Aorta (tissue), 5 donors: ENCODE data around the gene TCF7L1. TPM values are rescaled to one million over a fixed set of nuclear protein-coding genes. Genes with fewer than 3 reads are reported as not detected.

Experiments used
- ATAC-seq: fragments of 200-7000 bp; cut with Tn5 transposase; one replicate; pipeline ENCODE4 v1.9.1; 2022; ENCODE audit warnings: moderate library complexity; ENCODE audit not compliant: low FRiP score
- DNase-seq, 2 donors: peaks; one replicate each; pipeline ENCODE4 v3.0.0-alpha.2; 2020
- H3K27ac ChIP-seq, 2 donors: one replicate each; pipeline ENCODE4 v1.5.1; 2013; ENCODE audit warnings: low read length in 2 of 2, mild to moderate bottlenecking in 2 of 2, moderate library complexity in 2 of 2, control low read depth in 1 of 2, inconsistent platforms in 1 of 2, low read depth in 1 of 2
- H3K27me3 ChIP-seq, 2 donors: one replicate each; pipeline ENCODE4 v1.6.1; 2013; ENCODE audit warnings: control low read depth in 1 of 2, low read length in 1 of 2, mild to moderate bottlenecking in 1 of 2, moderate library complexity in 1 of 2; ENCODE audit not compliant: insufficient read depth in 2 of 2, control insufficient read depth in 1 of 2
- H3K36me3 ChIP-seq, 2 donors: one replicate each; pipeline ENCODE4 v1.6.1; 2013; ENCODE audit warnings: control low read depth in 1 of 2, low read length in 1 of 2, mild to moderate bottlenecking in 1 of 2; ENCODE audit not compliant: insufficient read depth in 2 of 2, control insufficient read depth in 1 of 2
- H3K4me1 ChIP-seq, 2 donors: one replicate each; pipeline ENCODE4 v1.6.1; 2013; ENCODE audit warnings: low read length in 2 of 2, control low read depth in 1 of 2, mild to moderate bottlenecking in 1 of 2, moderate library complexity in 1 of 2; ENCODE audit not compliant: insufficient read depth in 2 of 2, control insufficient read depth in 1 of 2
- H3K4me3 ChIP-seq, 2 donors: one replicate each; pipeline ENCODE4 v1.5.1; 2013; ENCODE audit warnings: low read length in 2 of 2, control low read depth in 1 of 2, mild to moderate bottlenecking in 1 of 2
- H3K9me3 ChIP-seq: one replicate; pipeline ENCODE4 v1.6.1; 2013; ENCODE audit warnings: mild to moderate bottlenecking, low read length; ENCODE audit not compliant: control insufficient read depth
- WGBS, 2 donors: extraction: QIAGEN DNeasy Blood & Tissue Kit; methylation state at CpG; one replicate each; pipeline ENCODE4 v1.1.7; 2013; 5-methylcytosine and 5-hydroxymethylcytosine counted together
- intact Hi-C, 2 donors: fragments of 100-400 bp; cut with DNase I; formaldehyde crosslinking; loops; one replicate each; pipeline versions ENCODE4 v1.14.2 to v1.15.0; 2022
- polyA plus RNA-seq, 2 donors: library from polyadenylated mRNA; stranded (reverse); fragments of 200-250 nt; gene quantifications; one replicate each; pipeline ENCODE4 v1.2.3, GENCODE V29; 2013
- total RNA-seq, 2 donors: library from RNA; stranded (reverse); fragmentation: NEBNext Ultra II Directional; extraction: Animal tissue kit (Norgen Biotek cat#: 25700); gene quantifications; one replicate each; pipeline ENCODE4 v1.2.1, GENCODE V29; 2021
- donor health status: healthy with polysubstance abuse.
- donor health status: Bipolar disorder and iron deficiency.
- donor health status: DM: no; HTN: no; CAD: no.
- donor health status: DM: no; HTN: no; CAD: no.
- donor health status: DM: yes; HTN: yes; CAD: no.

Gene TCF7L1
- total and polyA plus RNA-seq, 4 donors = 14.1 to 39.5 (median 31.8) TPM

GRCh38 chr2:85242321-85242720 is 109.1 kb downstream of the TCF7L1 start:
- H3K27me3 ChIP-seq = no peaks in the 10 kb centered on the region
- DNase-seq = no peak
- no peak overlapping the region for H3K27ac ChIP-seq
- intact Hi-C loops = no loop called here
- no peaks in the 10 kb centered on the region for H3K36me3 ChIP-seq
- no peak overlapping the region for H3K4me3 ChIP-seq
- 91 to 93% methylated on average over 7 of the region's 7 CpGs for WGBS, 2 donors
- ATAC-seq = no peak
- H3K4me1 ChIP-seq = no peaks in the 10 kb centered on the region
- no peaks in the 10 kb centered on the region for H3K9me3 ChIP-seq

- Histone ChIP-seq H3K4me1 (no peaks in the 10 kb centered on the region), H3K27ac (no peak overlapping the region), H3K9me3 (no peaks in the 10 kb centered on the region), H3K27me3 (no peaks in the 10 kb centered on the region), H3K36me3 (no peaks in the 10 kb centered on the region), H3K4me3 (no peak overlapping the region)
- peak; percentile 58 to 84 for DNase-seq
- 71 to 76% methylated on average over 24 of the region's 24 CpGs for WGBS, 2 donors
- intact Hi-C loops = no loop called here
- peak; percentile 58 for ATAC-seq
These were observed 110.2 kb downstream of the TCF7L1 start for GRCh38 chr2:85243101-85244072.

- H3K9me3 ChIP-seq = no peaks in the 10 kb centered on the region
- ATAC-seq = no peak
- DNase-seq = no peak
- H3K36me3 ChIP-seq = no peaks in the 10 kb centered on the region
- no peak overlapping the region for H3K4me3 ChIP-seq
- WGBS, 2 donors = 71 to 77% methylated on average over 7 of the region's 7 CpGs
- intact Hi-C loops = no loop called here
- no peaks in the 10 kb centered on the region for H3K27me3 ChIP-seq
- no peaks in the 10 kb centered on the region for H3K4me1 ChIP-seq
- no peak overlapping the region for H3K27ac ChIP-seq
These were observed 111.6 kb downstream of the TCF7L1 start for GRCh38 chr2:85244828-85245227.

DNA sequence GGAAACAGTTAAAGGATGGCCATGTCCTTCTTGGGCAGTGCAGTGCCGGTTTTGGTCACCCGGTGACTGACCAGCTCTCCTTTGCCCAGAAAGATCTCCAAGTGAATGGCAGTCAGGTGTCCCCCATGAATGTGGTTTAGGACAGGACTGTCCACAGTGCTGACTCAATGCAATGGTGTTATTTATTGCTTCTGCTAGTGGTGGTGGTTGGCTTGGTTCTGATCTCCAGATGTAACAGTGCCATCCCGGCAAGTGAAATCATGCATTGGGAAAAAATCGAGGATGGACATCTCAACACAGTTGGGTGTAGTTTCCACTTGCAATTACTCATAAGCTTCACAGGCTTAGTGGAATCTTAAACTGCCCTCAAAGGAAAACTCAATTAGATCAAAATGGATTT is 112.7 kb downstream of the TCF7L1 start:
- ATAC-seq (no peak), DNase-seq (no peak)
- intact Hi-C loops = no loop called here
- Histone ChIP-seq H3K27me3 (no peaks in the 10 kb centered on the region), H3K36me3 (no peaks in the 10 kb centered on the region), H3K4me1 (no peaks in the 10 kb centered on the region), H3K4me3 (no peak overlapping the region), H3K27ac (no peak overlapping the region), H3K9me3 (no peaks in the 10 kb centered on the region)
- 66 to 95% methylated on average over 4 of the region's 4 CpGs for WGBS, 2 donors

DNA sequence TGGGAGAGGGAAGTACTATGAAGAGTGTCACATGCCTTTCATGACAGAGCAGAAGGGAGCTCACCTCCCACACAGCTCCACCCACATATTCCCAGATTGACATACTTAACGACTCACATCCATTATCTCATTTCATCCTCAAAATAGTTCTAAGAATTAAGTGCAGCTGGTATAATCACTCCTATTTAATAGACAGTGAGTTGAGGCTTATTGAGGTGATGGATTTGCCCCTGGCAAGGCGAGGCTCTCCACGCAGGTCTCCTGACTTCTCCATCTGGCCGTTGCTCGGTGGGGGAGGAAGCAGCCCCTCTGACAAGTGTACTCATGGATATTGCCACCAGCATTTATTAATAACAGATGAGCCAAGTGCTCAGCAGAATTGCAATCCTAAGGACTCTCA is 113.2 kb downstream of the TCF7L1 start:
- H3K9me3 ChIP-seq = no peaks in the 10 kb centered on the region
- ATAC-seq = no peak
- H3K4me1 ChIP-seq = no peaks in the 10 kb centered on the region
- no peaks in the 10 kb centered on the region for H3K27me3 ChIP-seq
- H3K27ac ChIP-seq = no peak overlapping the region
- H3K36me3 ChIP-seq = no peaks in the 10 kb centered on the region
- WGBS, 2 donors = 66 to 75% methylated on average over 5 of the region's 5 CpGs
- DNase-seq = no peak
- intact Hi-C loops = no loop called here
- H3K4me3 ChIP-seq = no peak overlapping the region

GRCh38 chr2:85247610-85248009 is 114.4 kb downstream of the TCF7L1 start:
- intact Hi-C loops = no loop called here
- Histone ChIP-seq H3K4me3 (no peak overlapping the region), H3K4me1 (no peaks in the 10 kb centered on the region), H3K27ac (no peak overlapping the region), H3K36me3 (no peaks in the 10 kb centered on the region), H3K9me3 (no peaks in the 10 kb centered on the region), H3K27me3 (no peaks in the 10 kb centered on the region)
- WGBS, 2 donors = 85% methylated on average over 8 of the region's 8 CpGs
- DNase-seq (no peak), ATAC-seq (no peak)

DNA sequence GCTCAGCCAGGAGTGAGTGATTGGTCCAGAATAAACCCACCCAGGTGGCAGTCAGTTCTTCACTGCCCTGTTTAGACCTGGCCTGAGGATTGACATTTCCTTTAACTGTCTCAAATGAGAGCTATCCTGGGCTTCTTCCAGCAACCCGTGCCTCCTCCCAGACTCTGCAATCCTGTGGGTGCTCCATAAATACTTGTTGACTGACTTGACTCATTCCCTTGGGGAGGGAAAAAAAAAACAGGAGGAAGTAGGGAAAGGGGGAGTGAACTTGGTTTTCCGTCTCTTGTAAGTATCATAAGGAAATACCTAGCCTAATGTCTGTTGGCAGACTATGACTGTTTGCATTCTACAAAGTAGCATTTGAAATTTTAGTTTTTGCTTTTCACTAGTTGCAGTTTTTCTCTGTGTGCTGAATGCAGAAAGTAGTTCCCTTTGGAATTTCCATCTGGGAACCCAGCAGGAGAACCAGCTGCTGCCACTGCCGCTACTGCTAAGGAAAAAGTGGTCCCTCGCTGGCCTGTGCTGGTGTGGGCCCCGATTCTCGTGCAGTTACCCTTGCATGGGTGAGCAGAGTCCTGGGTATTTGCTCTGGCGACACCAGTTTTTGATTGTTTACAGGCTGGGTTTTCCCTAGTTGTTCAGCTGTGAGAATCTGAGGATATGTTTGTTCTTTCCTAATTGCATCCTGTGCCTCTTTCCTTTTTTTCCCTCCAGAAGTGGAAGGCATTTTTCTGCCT is 115.7 kb downstream of the TCF7L1 start:
- DNase-seq (no peak), ATAC-seq (peak; percentile 55)
- Histone ChIP-seq H3K9me3 (no peaks in the 10 kb centered on the region), H3K27ac (peak overlapping the region in 1 of 2 donors; percentile 92), H3K27me3 (no peaks in the 10 kb centered on the region), H3K36me3 (no peaks in the 10 kb centered on the region), H3K4me3 (no peak overlapping the region), H3K4me1 (no peaks in the 10 kb centered on the region)
- intact Hi-C loops = no loop called here
- WGBS, 2 donors = 5 to 10% methylated on average over 7 of the region's 7 CpGs

DNA sequence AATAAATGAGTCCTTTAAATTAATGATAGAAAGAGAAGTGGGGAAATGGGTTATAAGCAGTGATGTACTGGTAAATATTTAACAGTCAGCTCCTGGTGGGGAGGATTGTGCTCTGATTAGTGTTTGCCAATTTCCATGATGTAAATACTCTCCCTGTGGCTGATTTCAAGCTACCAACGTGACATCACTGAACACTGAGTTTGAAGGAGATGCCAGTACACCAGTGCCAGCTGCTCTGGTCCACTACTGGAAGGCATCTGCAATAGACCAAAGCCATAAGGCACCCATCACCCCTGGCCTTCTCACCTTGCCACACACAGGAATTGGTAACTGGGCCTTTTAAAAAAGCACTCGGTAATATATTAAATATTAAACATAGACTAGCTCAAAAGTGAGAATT is 116.9 kb downstream of the TCF7L1 start:
- Histone ChIP-seq H3K9me3 (no peaks in the 10 kb centered on the region), H3K4me1 (no peaks in the 10 kb centered on the region), H3K27me3 (no peaks in the 10 kb centered on the region), H3K4me3 (no peak overlapping the region), H3K36me3 (no peaks in the 10 kb centered on the region), H3K27ac (peak overlapping the region in 1 of 2 donors; percentile 28)
- no peak for DNase-seq
- no peak for ATAC-seq
- intact Hi-C loops = no loop called here
- 54 to 56% methylated on average over 2 of the region's 2 CpGs for WGBS, 2 donors
